COLO668 (cell line): Measurements from ENCODE around the gene SPRED1.
A peak's percentile ranks its signal among the peaks of the same experiment; 100 is the strongest.

Experiments used
- DNase-seq: peaks from one replicate; lab custom pipeline; 2025; ENCODE audit not compliant: unreplicated experiment; lab: John Stamatoyannopoulos, UW

Gene SPRED1

GRCh38 chr15:38252481-38253350, at the start of gene SPRED1:
Gene SPRED1, plus strand, starts transcription at chr15:38252836. Its CDS starts 350 bp downstream, at chr15:38253186.
- peak; percentile 79 for DNase-seq

GRCh38 chr15:38205526-38206272, 46.9 kb upstream of the SPRED1 start:
- DNase-seq, result no peak

GRCh38 chr15:38207621-38208020, 45.0 kb upstream of the SPRED1 start:
- no peak for DNase-seq

- DNase-seq, result no peak
Observed at GRCh38 chr15:38208206-38208605, 44.4 kb upstream of the SPRED1 start.

- DNase-seq, result no peak
Observed at GRCh38 chr15:38208779-38209178, 43.9 kb upstream of the SPRED1 start.

GRCh38 chr15:38211249-38211648, 41.4 kb upstream of the SPRED1 start:
- DNase-seq, result no peak

- no peak for DNase-seq
Observed at GRCh38 chr15:38211811-38212210, 40.8 kb upstream of the SPRED1 start.

GRCh38 chr15:38212729-38213351, 39.8 kb upstream of the SPRED1 start:
- DNase-seq, result no peak

GRCh38 chr15:38213356-38213755, 39.3 kb upstream of the SPRED1 start:
- no peak for DNase-seq

- no peak for DNase-seq
Observed at GRCh38 chr15:38215707-38216106, 36.9 kb upstream of the SPRED1 start.

GRCh38 chr15:38216763-38217162, 35.9 kb upstream of the SPRED1 start:
- DNase-seq, result no peak

GRCh38 chr15:38217191-38217595, 35.4 kb upstream of the SPRED1 start:
- no peak for DNase-seq

GRCh38 chr15:38217788-38218609, 34.6 kb upstream of the SPRED1 start:
- DNase-seq, result no peak

- DNase-seq, result no peak
Observed at GRCh38 chr15:38220606-38221273, 31.9 kb upstream of the SPRED1 start.

GRCh38 chr15:38224486-38224885, 28.1 kb upstream of the SPRED1 start:
- DNase-seq, result no peak

GRCh38 chr15:38225381-38225780, 27.3 kb upstream of the SPRED1 start:
- no peak for DNase-seq

GRCh38 chr15:38226608-38227266, 25.9 kb upstream of the SPRED1 start:
- peak; percentile 14 for DNase-seq

GRCh38 chr15:38227941-38228340, 24.7 kb upstream of the SPRED1 start:
- no peak for DNase-seq

- DNase-seq, result no peak
Observed at GRCh38 chr15:38228618-38229017, 24.0 kb upstream of the SPRED1 start.
